B cell (primary cell): ENCODE data around the gene FBXO30.

Experiments used
- EZH2 ChIP-seq: IDR thresholded peaks from 2 replicates; pipeline ENCODE4 v1.6.1; 2012; ENCODE audit warnings: borderline replicate concordance, low read depth, mild to moderate bottlenecking, moderate library complexity, low read length; ENCODE audit not compliant: insufficient read depth, poor library complexity, severe bottlenecking
- TF ChIP-seq, protein P1 (sequence below): fragments of 200-600 bp; IDR thresholded peaks from one replicate; pipeline ENCODE4 v1.8.0; 2022; ENCODE audit warnings: antibody characterized with exemption, mild to moderate bottlenecking

- TF ChIP-seq, protein P1, sequence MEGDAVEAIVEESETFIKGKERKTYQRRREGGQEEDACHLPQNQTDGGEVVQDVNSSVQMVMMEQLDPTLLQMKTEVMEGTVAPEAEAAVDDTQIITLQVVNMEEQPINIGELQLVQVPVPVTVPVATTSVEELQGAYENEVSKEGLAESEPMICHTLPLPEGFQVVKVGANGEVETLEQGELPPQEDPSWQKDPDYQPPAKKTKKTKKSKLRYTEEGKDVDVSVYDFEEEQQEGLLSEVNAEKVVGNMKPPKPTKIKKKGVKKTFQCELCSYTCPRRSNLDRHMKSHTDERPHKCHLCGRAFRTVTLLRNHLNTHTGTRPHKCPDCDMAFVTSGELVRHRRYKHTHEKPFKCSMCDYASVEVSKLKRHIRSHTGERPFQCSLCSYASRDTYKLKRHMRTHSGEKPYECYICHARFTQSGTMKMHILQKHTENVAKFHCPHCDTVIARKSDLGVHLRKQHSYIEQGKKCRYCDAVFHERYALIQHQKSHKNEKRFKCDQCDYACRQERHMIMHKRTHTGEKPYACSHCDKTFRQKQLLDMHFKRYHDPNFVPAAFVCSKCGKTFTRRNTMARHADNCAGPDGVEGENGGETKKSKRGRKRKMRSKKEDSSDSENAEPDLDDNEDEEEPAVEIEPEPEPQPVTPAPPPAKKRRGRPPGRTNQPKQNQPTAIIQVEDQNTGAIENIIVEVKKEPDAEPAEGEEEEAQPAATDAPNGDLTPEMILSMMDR: no peak
- no peak for TF ChIP-seq EZH2
These were observed 25.2 kb downstream of the FBXO30 start for GRCh38 chr6:145789443-145789842.
